Naive thymus-derived CD4-positive, alpha-beta T cell (primary cell): ENCODE data around the gene HDAC10. TPM values are rescaled to one million over a fixed set of nuclear protein-coding genes. Genes with fewer than 3 reads are reported as not detected.

Experiments used
- ATAC-seq: fragments of 150-1000 bp; cut with Tn5 transposase; 2 replicates; pipeline ENCODE4 v1.10.0; 2021; ENCODE audit warnings: mild to moderate bottlenecking, moderate library complexity
- CTCF ChIA-PET: fragments of 350-600 bp; sonication (Branson Sonifier 250); formaldehyde crosslinking; loops from one replicate; lab custom pipeline; 2021; ENCODE audit warnings: antibody characterized with exemption; lab: Charles Lee
- POLR2A ChIA-PET: fragments of 350-600 bp; sonication (Branson Sonifier 250); formaldehyde crosslinking; loops from one replicate; lab custom pipeline; 2021; ENCODE audit warnings: antibody characterized with exemption, inconsistent platforms; lab: Charles Lee
- DNase-seq, 9 donors: peaks; one replicate each; pipeline versions ENCODE4 v3.0.0 to v3.0.0-alpha.2; 2020 to 2022; ENCODE audit warnings: mixed read lengths in 1 of 9
- H3K27ac ChIP-seq: one replicate; pipeline ENCODE4 v1.7.0; 2013; ENCODE audit warnings: mild to moderate bottlenecking, low read depth, low read length, moderate library complexity
- H3K27me3 ChIP-seq, 2 donors: one replicate each; pipeline ENCODE4 v1.7.0; 2013; ENCODE audit warnings: low read length in 2 of 2, mild to moderate bottlenecking in 2 of 2, moderate library complexity in 2 of 2; ENCODE audit not compliant: control insufficient read depth in 2 of 2, insufficient read depth in 2 of 2
- H3K36me3 ChIP-seq, 3 experiments: 1 replicate in 2 of 3; 2 replicates in 1 of 3; pipeline ENCODE4 v1.7.0; 2013; ENCODE audit warnings: low read length in 3 of 3, mild to moderate bottlenecking in 3 of 3, moderate library complexity in 1 of 3; ENCODE audit not compliant: insufficient read depth in 3 of 3, control insufficient read depth in 2 of 3
- H3K4me1 ChIP-seq, 2 donors: one replicate each; pipeline ENCODE4 v1.7.0; 2013; ENCODE audit warnings: low read length in 2 of 2, mild to moderate bottlenecking in 2 of 2, moderate library complexity in 1 of 2; ENCODE audit not compliant: control insufficient read depth in 2 of 2, insufficient read depth in 2 of 2
- H3K4me3 ChIP-seq: 2 replicates; pipeline ENCODE4 v1.7.0; 2013; ENCODE audit warnings: mild to moderate bottlenecking, low read length
- H3K9me3 ChIP-seq, 3 experiments: 1 replicate in 2 of 3; 2 replicates in 1 of 3; pipeline ENCODE4 v1.7.0; 2013; ENCODE audit warnings: low read length in 3 of 3; ENCODE audit not compliant: control insufficient read depth in 2 of 3
- H3K27ac Mint-ChIP-seq, 9 donors: one replicate each; pipeline ENCODE4 v1.8.0; 2020 to 2022; ENCODE audit warnings: mixed read lengths in 9 of 9, mild to moderate bottlenecking in 8 of 9, moderate library complexity in 5 of 9, inconsistent platforms in 2 of 9
- H3K27me3 Mint-ChIP-seq, 5 donors: one replicate each; pipeline ENCODE4 v1.8.0; 2021 to 2022; ENCODE audit warnings: mixed read lengths in 5 of 5, mild to moderate bottlenecking in 1 of 5
- H3K36me3 Mint-ChIP-seq, 5 donors: one replicate each; pipeline ENCODE4 v1.8.0; 2020 to 2022; ENCODE audit warnings: mixed read lengths in 5 of 5, mild to moderate bottlenecking in 3 of 5, inconsistent platforms in 1 of 5
- H3K4me1 Mint-ChIP-seq, 7 donors: one replicate each; pipeline ENCODE4 v1.8.0; 2020 to 2022; ENCODE audit warnings: mixed read lengths in 7 of 7, mild to moderate bottlenecking in 3 of 7, inconsistent platforms in 1 of 7
- H3K4me3 Mint-ChIP-seq, 10 donors: one replicate each; pipeline ENCODE4 v1.8.0; 2020 to 2022; ENCODE audit warnings: mild to moderate bottlenecking in 10 of 10, mixed read lengths in 10 of 10, moderate library complexity in 6 of 10, inconsistent platforms in 2 of 10
- H3K9me3 Mint-ChIP-seq, 11 donors: one replicate each; pipeline ENCODE4 v1.8.0; 2020 to 2022; ENCODE audit warnings: mixed read lengths in 11 of 11, mild to moderate bottlenecking in 4 of 11, inconsistent platforms in 1 of 11, moderate library complexity in 1 of 11
- intact Hi-C, 2 donors: fragments of 100-400 bp; cut with micrococcal nuclease; formaldehyde crosslinking; loops; one replicate each; pipeline ENCODE4 v1.15.1; 2023
- polyA plus RNA-seq, 2 donors: library from polyadenylated mRNA; unstranded; fragments of 300-500 nt; fragmentation: Illumina TruSeq; gene quantifications; one replicate each; pipeline ENCODE4 v1.2.3, GENCODE V29; 2021
- total RNA-seq, 6 experiments: library from RNA in 5 of 6; stranded (reverse) in 5 of 6; gene quantifications; 1 replicate in 5 of 6; 2 replicates in 1 of 6; pipeline ENCODE4 v1.2.3 and lab custom pipeline; 2021 to 2026

Gene HDAC10
- total and polyA plus RNA-seq, 7 experiments from 2014 or later: 7.1 to 139 (median 98.7) TPM

- Mint-ChIP-seq H3K36me3 (no peaks in the 10 kb centered on the region), H3K9me3 (no peaks in the 10 kb centered on the region), H3K27ac (peak overlapping the region in 1 of 9 donors; percentile 39), H3K27me3 (peaks cover 4 to 21% (median 8%) of the 10 kb centered on the region in 5 donors), H3K4me1 (peaks cover 0 to 8% (median 6%) of the 10 kb centered on the region in 7 donors), H3K4me3 (no peak overlapping the region)
- no peak for DNase-seq
- intact Hi-C loops: no loop called here
- ATAC-seq: no peak
- ChIA-PET POLR2A (no interaction called here), CTCF (no interaction called here)
- no peaks in the 10 kb centered on the region for H3K9me3 ChIP-seq
- H3K27me3 ChIP-seq: peaks cover 0 to 1% of the 10 kb centered on the region in 2 donors
- H3K4me1 ChIP-seq: peaks cover 0 to 4% of the 10 kb centered on the region in 2 donors
- H3K36me3 ChIP-seq: no peaks in the 10 kb centered on the region
- H3K4me3 ChIP-seq: no peak overlapping the region
- no peak overlapping the region for H3K27ac ChIP-seq
Observed at GRCh38 chr22:50257451-50258360, 6.6 kb upstream of the HDAC10 start.

DNA sequence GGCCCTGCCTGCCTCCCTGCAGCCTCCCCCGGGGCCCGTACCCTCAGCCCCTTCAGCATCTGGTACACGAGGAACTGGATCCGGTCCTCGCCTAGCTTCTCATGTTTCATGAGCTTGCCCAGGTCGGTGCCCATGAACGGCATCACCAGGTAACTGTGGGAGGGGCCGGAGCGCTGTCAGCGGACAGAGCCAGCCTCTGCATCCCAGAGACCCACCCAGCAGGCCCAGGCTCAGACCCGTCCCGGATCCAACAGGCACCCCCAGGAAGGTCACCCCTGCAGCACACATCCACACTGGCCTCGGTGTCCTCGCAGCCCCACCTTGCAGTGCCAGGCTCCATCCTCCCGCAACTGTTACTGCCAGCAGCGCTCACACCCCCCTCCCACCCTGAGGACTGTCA, 6.0 kb upstream of the HDAC10 start:
- Histone ChIP-seq H3K4me1 (peaks cover 0 to 4% of the 10 kb centered on the region in 2 donors), H3K27me3 (no peaks in the 10 kb centered on the region), H3K27ac (no peak overlapping the region), H3K9me3 (no peaks in the 10 kb centered on the region), H3K36me3 (no peaks in the 10 kb centered on the region), H3K4me3 (no peak overlapping the region)
- no peak overlapping the region for H3K4me3 Mint-ChIP-seq
- DNase-seq (no peak), ATAC-seq (no peak)
- no peak overlapping the region for H3K27ac Mint-ChIP-seq
- H3K9me3 Mint-ChIP-seq: no peaks in the 10 kb centered on the region
- intact Hi-C loops: no loop called here
- CTCF ChIA-PET: no interaction called here
- H3K4me1 Mint-ChIP-seq: peaks cover 0 to 5% (median 2%) of the 10 kb centered on the region in 7 donors
- POLR2A ChIA-PET: no interaction called here
- H3K36me3 Mint-ChIP-seq: no peaks in the 10 kb centered on the region
- peaks cover under 1 to 15% (median 2%) of the 10 kb centered on the region in 5 donors for H3K27me3 Mint-ChIP-seq

- Mint-ChIP-seq H3K27me3 (peaks cover 0 to 13% (median 0%) of the 10 kb centered on the region in 5 donors), H3K9me3 (no peaks in the 10 kb centered on the region), H3K4me3 (no peak overlapping the region), H3K4me1 (peaks cover 0 to 5% (median 0%) of the 10 kb centered on the region in 7 donors), H3K36me3 (no peaks in the 10 kb centered on the region), H3K27ac (no peak overlapping the region)
- no peak overlapping the region for H3K4me3 ChIP-seq
- ChIA-PET CTCF (interaction anchor here (0.9 kb wide), 1 partner anchor 13 kb away, joined by 3 read pairs; no protein-coding TSS in a partner anchor), POLR2A (interaction anchor here (1.2 kb wide), 1 partner anchor 86 kb away, joined by 4 read pairs; no protein-coding TSS in a partner anchor)
- no peak overlapping the region for H3K27ac ChIP-seq
- no peaks in the 10 kb centered on the region for H3K9me3 ChIP-seq
- H3K27me3 ChIP-seq: no peaks in the 10 kb centered on the region
- DNase-seq: no peak
- H3K4me1 ChIP-seq: peaks cover 0 to 11% of the 10 kb centered on the region in 2 donors
- intact Hi-C loops: no loop called here
- no peak for ATAC-seq
- no peaks in the 10 kb centered on the region for H3K36me3 ChIP-seq
Observed at GRCh38 chr22:50256258-50256862, 5.3 kb upstream of the HDAC10 start.

GRCh38 chr22:50255607-50256006, 4.5 kb upstream of the HDAC10 start:
- Mint-ChIP-seq H3K27me3 (peaks cover 0 to 13% (median 0%) of the 10 kb centered on the region in 5 donors), H3K36me3 (peaks cover 0 to 1% (median 0%) of the 10 kb centered on the region in 5 donors), H3K4me1 (peaks cover 0 to 5% (median 0%) of the 10 kb centered on the region in 7 donors), H3K4me3 (no peak overlapping the region), H3K27ac (no peak overlapping the region), H3K9me3 (no peaks in the 10 kb centered on the region)
- intact Hi-C loops: no loop called here
- H3K27ac ChIP-seq: no peak overlapping the region
- peaks cover 1 to 12% of the 10 kb centered on the region in 2 donors for H3K4me1 ChIP-seq
- ATAC-seq: no peak
- CTCF ChIA-PET: interaction anchor here (0.6 to 1.1 kb wide), 3 partner anchors 14 to 365 kb away, joined by 3 read pairs; no protein-coding TSS in a partner anchor
- H3K27me3 ChIP-seq: no peaks in the 10 kb centered on the region
- no peaks in the 10 kb centered on the region for H3K9me3 ChIP-seq
- POLR2A ChIA-PET: interaction anchor here (0.9 to 1.2 kb wide), 2 partner anchors 86 to 244 kb away, joined by 4 to 5 read pairs; no protein-coding TSS in a partner anchor
- no peak for DNase-seq
- H3K4me3 ChIP-seq: no peak overlapping the region
- H3K36me3 ChIP-seq: no peaks in the 10 kb centered on the region

DNA sequence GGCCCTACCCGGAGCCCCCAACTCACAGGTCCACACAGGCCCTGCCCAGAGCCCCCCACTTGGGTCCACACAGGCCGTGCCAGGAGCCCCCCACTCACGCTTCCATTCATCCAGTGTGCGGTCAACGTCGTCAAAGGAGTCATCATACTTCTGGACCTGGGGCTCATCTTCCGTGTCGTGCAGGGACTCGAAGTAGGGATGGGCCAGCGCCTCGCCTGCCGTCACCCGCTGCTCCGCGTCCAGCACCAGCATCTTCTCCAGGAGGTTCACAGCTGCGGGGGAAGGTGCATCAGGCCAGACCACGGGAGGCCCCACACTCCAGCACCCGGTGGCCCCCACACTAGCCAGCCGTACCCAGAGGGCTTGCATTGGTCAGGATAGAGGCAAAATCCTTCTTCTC, 4.0 kb upstream of the HDAC10 start:
- H3K9me3 Mint-ChIP-seq: no peaks in the 10 kb centered on the region
- peaks cover 0 to 1% (median 0%) of the 10 kb centered on the region in 5 donors for H3K36me3 Mint-ChIP-seq
- ChIA-PET POLR2A (interaction anchor here (0.9 kb wide), 1 partner anchor 245 kb away, joined by 5 read pairs; no protein-coding TSS in a partner anchor), CTCF (interaction anchor here (0.6 to 1.1 kb wide), 2 partner anchors 73 to 365 kb away, joined by 3 read pairs; no protein-coding TSS in a partner anchor)
- peaks cover 0 to 13% (median 0%) of the 10 kb centered on the region in 5 donors for H3K27me3 Mint-ChIP-seq
- peak overlapping the region in 1 of 9 donors; percentile 43 for H3K27ac Mint-ChIP-seq
- Histone ChIP-seq H3K27me3 (no peaks in the 10 kb centered on the region), H3K36me3 (no peaks in the 10 kb centered on the region), H3K4me3 (no peak overlapping the region), H3K27ac (no peak overlapping the region), H3K4me1 (peaks cover 6 to 15% of the 10 kb centered on the region in 2 donors), H3K9me3 (no peaks in the 10 kb centered on the region)
- intact Hi-C loops: no loop called here
- DNase-seq: no peak
- H3K4me3 Mint-ChIP-seq: no peak overlapping the region
- H3K4me1 Mint-ChIP-seq: peaks cover 0 to 9% (median 4%) of the 10 kb centered on the region in 7 donors
- no peak for ATAC-seq

DNA sequence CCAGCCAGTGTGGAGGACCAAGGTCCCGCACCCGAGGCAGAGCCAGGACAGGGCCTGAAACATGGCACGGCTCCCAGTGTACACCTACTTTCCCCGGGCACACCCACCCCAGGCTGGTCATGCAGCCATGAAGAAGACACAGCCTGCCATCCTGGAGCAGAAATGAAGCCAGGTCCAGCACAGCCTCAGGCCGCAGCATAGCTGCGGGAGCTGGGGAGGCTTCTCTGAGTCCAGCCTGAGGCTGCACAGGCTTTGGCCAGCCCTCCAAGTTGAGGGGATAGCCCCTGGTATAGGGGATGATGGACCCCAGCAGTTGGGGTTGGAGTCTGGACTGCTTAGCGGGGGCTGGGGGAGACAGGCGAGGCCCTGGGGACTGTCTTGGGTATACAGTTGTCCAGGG, 2.9 kb upstream of the HDAC10 start:
- Mint-ChIP-seq H3K27me3 (peaks cover 0 to 10% (median 0%) of the 10 kb centered on the region in 5 donors), H3K36me3 (peaks cover 0 to 1% (median 0%) of the 10 kb centered on the region in 5 donors), H3K4me3 (no peak overlapping the region), H3K9me3 (no peaks in the 10 kb centered on the region), H3K27ac (peak overlapping the region in 1 of 9 donors; percentile 65), H3K4me1 (peaks cover 0 to 15% (median 6%) of the 10 kb centered on the region in 7 donors)
- no peaks in the 10 kb centered on the region for H3K9me3 ChIP-seq
- H3K36me3 ChIP-seq: peaks cover 0 to 5% (median 0%) of the 10 kb centered on the region in 3 experiments
- DNase-seq: no peak
- CTCF ChIA-PET: interaction anchor here (1.8 kb wide), 1 partner anchor 80 kb away, joined by 4 read pairs; no protein-coding TSS in a partner anchor
- H3K27me3 ChIP-seq: no peaks in the 10 kb centered on the region
- H3K4me1 ChIP-seq: peaks cover 15 to 24% of the 10 kb centered on the region in 2 donors
- H3K4me3 ChIP-seq: no peak overlapping the region
- no peak for ATAC-seq
- intact Hi-C loops: loop anchor here (5.0 kb wide), 2 partner anchors 58 to 273 kb away; partner anchors contain the start of gene SCO2 (in 1 of the 2)
- POLR2A ChIA-PET: no interaction called here
- H3K27ac ChIP-seq: no peak overlapping the region
